Stomach (tissue), 9 donors: ENCODE measurements around the gene SIK1. TPM values are rescaled to one million over a fixed set of nuclear protein-coding genes. Genes with fewer than 3 reads are reported as not detected.
A peak's percentile ranks its signal among the peaks of the same experiment; 100 is the strongest.

ENCODE experiments used
- DNase-seq, 2 donors: peaks; one replicate each; pipeline versions ENCODE4 v3.0.0 to v3.0.0-alpha.2; 2013 to 2019
- H3K27ac ChIP-seq, 5 donors: fragments of 200-600 bp in 4 of 5; sonication (generic) in 4 of 5; one replicate each; pipeline ENCODE4 v1.5.1; 2013 to 2019; ENCODE audit warnings: mild to moderate bottlenecking in 1 of 5, moderate library complexity in 1 of 5
- H3K27me3 ChIP-seq, 3 donors: fragments of 200-600 bp; sonication (generic); one replicate each; pipeline ENCODE4 v1.5.1; 2017 to 2019; ENCODE audit warnings: mixed run types in 1 of 3
- H3K36me3 ChIP-seq, 4 donors: fragments of 200-600 bp; sonication (generic); 1 replicate in 3 of 4; 2 replicates in 1 of 4; pipeline ENCODE4 v1.5.1; 2016 to 2019
- H3K4me1 ChIP-seq, 4 donors: fragments of 200-600 bp; sonication (generic); one replicate each; pipeline ENCODE4 v1.5.1; 2016 to 2019
- H3K4me3 ChIP-seq, 4 donors: fragments of 200-600 bp; sonication (generic) in 3 of 4; one replicate each; pipeline ENCODE4 v1.5.1; 2016 to 2019; ENCODE audit warnings: mild to moderate bottlenecking in 1 of 4
- H3K9me3 ChIP-seq, 4 donors: fragments of 200-600 bp; sonication (generic); one replicate each; pipeline ENCODE4 v1.5.1; 2016 to 2019
- EP300 ChIP-seq: sonication (generic); formaldehyde crosslinking; IDR thresholded peaks from one replicate; pipeline ENCODE4 v1.6.1; 2017; ENCODE audit warnings: antibody characterized with exemption
- POLR2A ChIP-seq, 4 donors: fragments of 450-650 bp; IDR thresholded peaks; one replicate each; pipeline ENCODE4 v1.6.1; 2016; ENCODE audit warnings: antibody characterized with exemption in 4 of 4, control low read depth in 2 of 4, mild to moderate bottlenecking in 1 of 4, moderate library complexity in 1 of 4
- POLR2AphosphoS5 ChIP-seq, 3 donors: sonication (generic); formaldehyde crosslinking; IDR thresholded peaks; one replicate each; pipeline ENCODE4 v1.6.1; 2016; ENCODE audit warnings: antibody characterized with exemption in 3 of 3
- WGBS, 5 donors: extraction: QIAGEN DNeasy Blood & Tissue Kit in 3 of 5; methylation state at CpG; one replicate each; pipeline versions ENCODE4 v1.1.5 to v1.1.7; 2013 to 2018; 5-methylcytosine and 5-hydroxymethylcytosine counted together
- intact Hi-C: fragments of 100-400 bp; cut with DNase I; formaldehyde crosslinking; loops from one replicate; pipeline ENCODE4 v1.15.1; 2023; ENCODE audit warnings: low total_unique reads
- polyA plus RNA-seq, 3 donors: library from polyadenylated mRNA; stranded (reverse); fragments of 200-250 nt; gene quantifications; one replicate each; pipeline ENCODE4 v1.2.3, GENCODE V29; 2013
- total RNA-seq, 5 donors: library from RNA; depleted of rRNA; stranded (reverse); fragments of >200 nt; gene quantifications; one replicate each; pipeline versions ENCODE4 v1.1.0 to v1.2.3, GENCODE V29; 2014 to 2016
- TF ChIP-seq, protein P1 (sequence below), 7 experiments: fragments of 450-650 bp in 4 of 7; fragments of 200-600 bp in 3 of 7; sonication (generic) in 3 of 7; IDR thresholded peaks; one replicate each; pipeline ENCODE4 v1.5.1; 2016 to 2019; ENCODE audit warnings: antibody characterized with exemption in 7 of 7, control low read depth in 2 of 7, mild to moderate bottlenecking in 1 of 7
- donor health status: healthy with polysubstance abuse.
- donor health status: Bipolar disorder and iron deficiency.
- donor health status: healthy.

The SIK1 gene
- total and polyA plus RNA-seq, 8 donors = 0.43 to 93.4 (median 16.9) TPM

DNA sequence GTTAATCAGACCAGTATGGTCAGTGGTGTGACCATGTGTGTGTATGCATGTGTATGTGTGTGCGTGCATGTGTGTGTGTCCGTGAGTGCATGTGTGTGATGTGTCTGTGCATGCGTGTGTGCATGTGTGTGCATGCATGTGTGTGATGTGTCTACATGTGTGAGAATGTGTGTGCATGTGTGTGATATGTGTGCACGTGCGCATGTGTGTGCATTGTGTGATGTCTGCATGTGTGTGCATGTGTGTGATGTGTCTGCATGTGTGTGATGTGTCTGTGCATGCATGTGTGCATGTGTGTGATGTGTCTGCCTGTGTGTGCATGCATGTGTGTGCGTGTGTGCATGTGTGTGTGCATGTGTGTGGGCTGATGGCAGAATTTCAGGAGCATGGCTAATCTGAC, 58.2 kb downstream of the SIK1 start:
- 89 to 97% (median 94%) methylated on average over 6 of the region's 6 CpGs for WGBS, 5 donors
- H3K4me1 ChIP-seq = no peaks in the 10 kb centered on the region
- no peaks in the 10 kb centered on the region for H3K9me3 ChIP-seq
- no peak for DNase-seq
- intact Hi-C loops = no loop called here
- no peak for TF ChIP-seq POLR2A (IDR thresholded peaks at IDR 0.05)
- no peak for TF ChIP-seq EP300
- no peak for TF ChIP-seq POLR2AphosphoS5 (IDR thresholded peaks at IDR 0.05)
- TF ChIP-seq, protein P1, sequence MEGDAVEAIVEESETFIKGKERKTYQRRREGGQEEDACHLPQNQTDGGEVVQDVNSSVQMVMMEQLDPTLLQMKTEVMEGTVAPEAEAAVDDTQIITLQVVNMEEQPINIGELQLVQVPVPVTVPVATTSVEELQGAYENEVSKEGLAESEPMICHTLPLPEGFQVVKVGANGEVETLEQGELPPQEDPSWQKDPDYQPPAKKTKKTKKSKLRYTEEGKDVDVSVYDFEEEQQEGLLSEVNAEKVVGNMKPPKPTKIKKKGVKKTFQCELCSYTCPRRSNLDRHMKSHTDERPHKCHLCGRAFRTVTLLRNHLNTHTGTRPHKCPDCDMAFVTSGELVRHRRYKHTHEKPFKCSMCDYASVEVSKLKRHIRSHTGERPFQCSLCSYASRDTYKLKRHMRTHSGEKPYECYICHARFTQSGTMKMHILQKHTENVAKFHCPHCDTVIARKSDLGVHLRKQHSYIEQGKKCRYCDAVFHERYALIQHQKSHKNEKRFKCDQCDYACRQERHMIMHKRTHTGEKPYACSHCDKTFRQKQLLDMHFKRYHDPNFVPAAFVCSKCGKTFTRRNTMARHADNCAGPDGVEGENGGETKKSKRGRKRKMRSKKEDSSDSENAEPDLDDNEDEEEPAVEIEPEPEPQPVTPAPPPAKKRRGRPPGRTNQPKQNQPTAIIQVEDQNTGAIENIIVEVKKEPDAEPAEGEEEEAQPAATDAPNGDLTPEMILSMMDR (IDR thresholded peaks at IDR 0.05) = no peak
- H3K27me3 ChIP-seq = no peaks in the 10 kb centered on the region
- no peak overlapping the region for H3K4me3 ChIP-seq
- no peak overlapping the region for H3K27ac ChIP-seq
- H3K36me3 ChIP-seq = no peaks in the 10 kb centered on the region

GRCh38 chr21:43367859-43368258, 59.1 kb downstream of the SIK1 start:
- intact Hi-C loops = no loop called here
- H3K27me3 ChIP-seq = no peaks in the 10 kb centered on the region
- H3K4me1 ChIP-seq = peaks cover 0 to 3% (median under 1%) of the 10 kb centered on the region in 4 donors
- 77 to 93% (median 90%) methylated on average over 3 to 4 of the region's 4 CpGs for WGBS, 5 donors
- H3K36me3 ChIP-seq = no peaks in the 10 kb centered on the region
- TF ChIP-seq, protein P1 (IDR thresholded peaks at IDR 0.05) = no peak
- TF ChIP-seq POLR2AphosphoS5 (IDR thresholded peaks at IDR 0.05) (no peak), EP300 (no peak), POLR2A (IDR thresholded peaks at IDR 0.05) (no peak)
- no peaks in the 10 kb centered on the region for H3K9me3 ChIP-seq
- H3K27ac ChIP-seq = no peak overlapping the region
- H3K4me3 ChIP-seq = no peak overlapping the region
- no peak for DNase-seq

- WGBS, 5 donors = 67 to 87% (median 79%) methylated on average over 7 to 16 of the region's 16 CpGs
- Histone ChIP-seq H3K4me1 (peaks cover 0 to 6% (median 3%) of the 10 kb centered on the region in 4 donors), H3K27me3 (peaks cover 0 to 3% (median 0%) of the 10 kb centered on the region in 3 donors), H3K9me3 (no peaks in the 10 kb centered on the region), H3K27ac (no peak overlapping the region), H3K36me3 (no peaks in the 10 kb centered on the region), H3K4me3 (no peak overlapping the region)
- intact Hi-C loops = no loop called here
- DNase-seq = peak in 1 of 2 donors; percentile 53
- no peak for TF ChIP-seq POLR2AphosphoS5 (IDR thresholded peaks at IDR 0.05)
- TF ChIP-seq POLR2A (IDR thresholded peaks at IDR 0.05) = no peak
- TF ChIP-seq, protein P1 (IDR thresholded peaks at IDR 0.05) = no peak
- TF ChIP-seq EP300 = no peak
Observed at GRCh38 chr21:43367296-43367695, 59.6 kb downstream of the SIK1 start.

DNA sequence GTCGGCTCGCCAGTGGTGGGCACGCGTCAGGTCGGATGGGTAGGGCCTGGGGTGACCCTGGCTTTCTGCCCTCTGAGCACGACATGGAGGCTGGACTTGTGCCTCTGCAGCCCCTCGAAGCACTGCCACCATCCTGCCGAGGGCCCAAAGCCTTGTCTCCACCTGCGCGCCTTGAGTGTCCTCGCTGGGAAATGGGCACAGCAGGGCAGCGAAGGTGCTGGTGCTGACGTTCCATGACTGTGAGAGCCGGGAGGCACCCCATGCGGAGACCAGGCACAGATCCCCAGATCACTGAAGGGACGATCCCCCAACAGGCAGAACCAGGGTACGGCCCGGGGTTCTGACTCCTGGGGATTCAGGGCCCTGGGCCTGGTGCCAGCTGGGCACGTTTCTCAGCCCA, 60.3 kb downstream of the SIK1 start:
- no peaks in the 10 kb centered on the region for H3K9me3 ChIP-seq
- no peak overlapping the region for H3K27ac ChIP-seq
- no peak overlapping the region for H3K4me3 ChIP-seq
- peaks cover 0 to 10% (median 0%) of the 10 kb centered on the region in 3 donors for H3K27me3 ChIP-seq
- no peaks in the 10 kb centered on the region for H3K36me3 ChIP-seq
- DNase-seq = no peak
- TF ChIP-seq POLR2AphosphoS5 (IDR thresholded peaks at IDR 0.05) = no peak
- TF ChIP-seq POLR2A (IDR thresholded peaks at IDR 0.05) = no peak
- TF ChIP-seq, protein P1 (IDR thresholded peaks at IDR 0.05) = no peak
- no peak for TF ChIP-seq EP300
- intact Hi-C loops = no loop called here
- peaks cover 0 to 12% (median 7%) of the 10 kb centered on the region in 4 donors for H3K4me1 ChIP-seq
- WGBS, 5 donors = 83 to 92% (median 90%) methylated on average over 6 to 19 of the region's 19 CpGs
